Testis (tissue), 2 donors: ENCODE results near the gene PPP1R2.

Experiments used
- POLR2A ChIP-seq: fragments of 450-650 bp; IDR thresholded peaks from one replicate; pipeline ENCODE4 v1.6.1; 2017; ENCODE audit warnings: antibody characterized with exemption, mild to moderate bottlenecking, moderate library complexity
- TF ChIP-seq, protein P1 (sequence below), 3 experiments: fragments of 450-650 bp in 2 of 3; fragments of 200-600 bp in 1 of 3; sonication (generic) in 1 of 3; IDR thresholded peaks; one replicate each; pipeline ENCODE4 v1.5.1; 2016 to 2019; ENCODE audit warnings: antibody characterized with exemption in 3 of 3, mild to moderate bottlenecking in 2 of 3, moderate library complexity in 1 of 3

DNA sequence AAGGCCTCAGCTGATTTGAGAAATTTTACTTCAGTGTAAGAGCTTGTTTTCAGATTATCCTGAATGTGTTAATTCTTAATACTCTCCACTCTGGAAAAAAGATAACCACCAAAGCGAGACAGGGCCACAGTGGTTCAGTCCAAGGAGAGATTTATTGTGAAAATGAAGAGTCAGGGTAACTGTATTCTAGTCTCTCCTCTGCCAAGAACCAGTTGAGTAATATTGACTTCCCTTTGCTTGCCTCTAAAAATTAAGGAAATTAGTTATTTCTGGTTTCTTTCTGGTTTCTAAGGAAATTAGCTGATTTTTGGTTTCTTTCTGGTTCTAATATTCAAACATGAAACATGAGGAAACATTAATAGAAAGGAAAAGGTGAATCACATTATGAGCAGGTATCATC lies 34.9 kb downstream of the PPP1R2 start:
- TF ChIP-seq, protein P1, sequence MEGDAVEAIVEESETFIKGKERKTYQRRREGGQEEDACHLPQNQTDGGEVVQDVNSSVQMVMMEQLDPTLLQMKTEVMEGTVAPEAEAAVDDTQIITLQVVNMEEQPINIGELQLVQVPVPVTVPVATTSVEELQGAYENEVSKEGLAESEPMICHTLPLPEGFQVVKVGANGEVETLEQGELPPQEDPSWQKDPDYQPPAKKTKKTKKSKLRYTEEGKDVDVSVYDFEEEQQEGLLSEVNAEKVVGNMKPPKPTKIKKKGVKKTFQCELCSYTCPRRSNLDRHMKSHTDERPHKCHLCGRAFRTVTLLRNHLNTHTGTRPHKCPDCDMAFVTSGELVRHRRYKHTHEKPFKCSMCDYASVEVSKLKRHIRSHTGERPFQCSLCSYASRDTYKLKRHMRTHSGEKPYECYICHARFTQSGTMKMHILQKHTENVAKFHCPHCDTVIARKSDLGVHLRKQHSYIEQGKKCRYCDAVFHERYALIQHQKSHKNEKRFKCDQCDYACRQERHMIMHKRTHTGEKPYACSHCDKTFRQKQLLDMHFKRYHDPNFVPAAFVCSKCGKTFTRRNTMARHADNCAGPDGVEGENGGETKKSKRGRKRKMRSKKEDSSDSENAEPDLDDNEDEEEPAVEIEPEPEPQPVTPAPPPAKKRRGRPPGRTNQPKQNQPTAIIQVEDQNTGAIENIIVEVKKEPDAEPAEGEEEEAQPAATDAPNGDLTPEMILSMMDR (IDR thresholded peaks at IDR 0.05): no peak
- TF ChIP-seq POLR2A: no peak
